Neutrophil (primary cell): ENCODE measurements around the gene RAET1L.

Experiments used
- H3K27ac ChIP-seq: fragments of 200-600 bp; sonication (generic); 2 replicates; pipeline ENCODE4 v1.5.1; 2016; ENCODE audit warnings: mild to moderate bottlenecking, moderate library complexity
- H3K27me3 ChIP-seq: fragments of 200-600 bp; sonication (generic); 2 replicates; pipeline ENCODE4 v1.6.0; 2016; ENCODE audit warnings: mild to moderate bottlenecking
- H3K36me3 ChIP-seq: fragments of 200-600 bp; sonication (generic); 2 replicates; pipeline ENCODE4 v1.5.1; 2017
- H3K4me1 ChIP-seq, 2 experiments: fragments of 200-600 bp in 1 of 2; sonication (generic) in 1 of 2; 1 replicate in 1 of 2; 2 replicates in 1 of 2; pipeline versions ENCODE4 v1.5.1 to v1.6.1; 2013 to 2016; ENCODE audit warnings: low read depth in 1 of 2, low read length in 1 of 2, mild to moderate bottlenecking in 1 of 2, moderate library complexity in 1 of 2; ENCODE audit not compliant: control insufficient read depth in 1 of 2, insufficient read depth in 1 of 2
- H3K4me3 ChIP-seq, 2 experiments: fragments of 200-600 bp in 1 of 2; sonication (generic) in 1 of 2; 1 replicate in 1 of 2; 2 replicates in 1 of 2; pipeline ENCODE4 v1.5.1; 2013 to 2016; ENCODE audit warnings: low read depth in 1 of 2, low read length in 1 of 2, mild to moderate bottlenecking in 1 of 2, moderate library complexity in 1 of 2
- H3K9me3 ChIP-seq: fragments of 200-600 bp; sonication (generic); 2 replicates; pipeline ENCODE4 v1.5.1; 2016
- TF ChIP-seq, protein P1 (sequence below): fragments of 200-600 bp; sonication (generic); IDR thresholded peaks from 2 replicates; pipeline ENCODE4 v1.5.1; 2016; ENCODE audit warnings: antibody characterized with exemption

Gene RAET1L

DNA sequence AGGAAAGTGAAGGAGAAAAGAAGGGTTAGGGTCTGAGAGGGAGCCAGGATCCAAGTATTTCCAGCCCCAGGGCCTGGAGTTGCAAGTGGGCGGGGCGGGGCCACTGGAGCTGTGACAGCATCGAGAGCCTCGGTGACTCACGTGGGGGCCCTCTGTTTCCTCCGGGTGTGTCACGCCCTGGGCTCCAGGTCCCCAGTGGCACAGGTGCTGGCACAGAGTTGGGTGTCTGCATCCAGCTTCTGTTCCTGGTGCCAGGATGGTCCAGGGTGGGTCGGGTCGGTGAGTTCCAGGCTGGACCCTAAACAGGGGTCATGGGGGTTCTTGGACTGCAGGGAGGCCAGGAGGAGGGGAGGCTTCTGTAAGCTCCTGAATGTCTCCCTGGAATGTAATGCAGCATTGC lies 16.7 kb downstream of the RAET1L start:
- TF ChIP-seq, protein P1, sequence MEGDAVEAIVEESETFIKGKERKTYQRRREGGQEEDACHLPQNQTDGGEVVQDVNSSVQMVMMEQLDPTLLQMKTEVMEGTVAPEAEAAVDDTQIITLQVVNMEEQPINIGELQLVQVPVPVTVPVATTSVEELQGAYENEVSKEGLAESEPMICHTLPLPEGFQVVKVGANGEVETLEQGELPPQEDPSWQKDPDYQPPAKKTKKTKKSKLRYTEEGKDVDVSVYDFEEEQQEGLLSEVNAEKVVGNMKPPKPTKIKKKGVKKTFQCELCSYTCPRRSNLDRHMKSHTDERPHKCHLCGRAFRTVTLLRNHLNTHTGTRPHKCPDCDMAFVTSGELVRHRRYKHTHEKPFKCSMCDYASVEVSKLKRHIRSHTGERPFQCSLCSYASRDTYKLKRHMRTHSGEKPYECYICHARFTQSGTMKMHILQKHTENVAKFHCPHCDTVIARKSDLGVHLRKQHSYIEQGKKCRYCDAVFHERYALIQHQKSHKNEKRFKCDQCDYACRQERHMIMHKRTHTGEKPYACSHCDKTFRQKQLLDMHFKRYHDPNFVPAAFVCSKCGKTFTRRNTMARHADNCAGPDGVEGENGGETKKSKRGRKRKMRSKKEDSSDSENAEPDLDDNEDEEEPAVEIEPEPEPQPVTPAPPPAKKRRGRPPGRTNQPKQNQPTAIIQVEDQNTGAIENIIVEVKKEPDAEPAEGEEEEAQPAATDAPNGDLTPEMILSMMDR = no peak
- Histone ChIP-seq H3K4me1 (peaks cover 4 to 10% of the 10 kb centered on the region in 2 experiments), H3K36me3 (no peaks in the 10 kb centered on the region), H3K9me3 (no peaks in the 10 kb centered on the region), H3K27ac (no peak overlapping the region), H3K27me3 (peaks cover 100% of the 10 kb centered on the region), H3K4me3 (no peak overlapping the region)

GRCh38 chr6:150006961-150007464 lies 18.3 kb downstream of the RAET1L start:
- Histone ChIP-seq H3K36me3 (no peaks in the 10 kb centered on the region), H3K27ac (no peak overlapping the region), H3K27me3 (peaks cover 100% of the 10 kb centered on the region), H3K4me1 (peaks cover 4 to 10% of the 10 kb centered on the region in 2 experiments), H3K9me3 (no peaks in the 10 kb centered on the region), H3K4me3 (no peak overlapping the region)
- TF ChIP-seq, protein P1 = no peak

- Histone ChIP-seq H3K36me3 (no peaks in the 10 kb centered on the region), H3K9me3 (no peaks in the 10 kb centered on the region), H3K4me3 (peak overlapping the region; percentile 56 to 61), H3K27me3 (peaks cover 100% of the 10 kb centered on the region), H3K4me1 (peaks cover 4 to 10% of the 10 kb centered on the region in 2 experiments), H3K27ac (no peak overlapping the region)
- TF ChIP-seq, protein P1 = no peak
Measured at GRCh38 chr6:150005761-150006651, 19.3 kb downstream of the RAET1L start.

- Histone ChIP-seq H3K27me3 (peaks cover 100% of the 10 kb centered on the region), H3K27ac (no peak overlapping the region), H3K4me1 (peaks cover 4 to 10% of the 10 kb centered on the region in 2 experiments)
Measured at GRCh38 chr6:150004783-150005717, 20.3 kb downstream of the RAET1L start.

More at GRCh38 chr6:150004783-150005717, 20.3 kb downstream of the RAET1L start:
- H3K9me3 ChIP-seq = no peaks in the 10 kb centered on the region
- TF ChIP-seq, protein P1 = no peak
- peak overlapping the region; percentile 56 to 61 for H3K4me3 ChIP-seq
- no peaks in the 10 kb centered on the region for H3K36me3 ChIP-seq
